ENCODE measurements around the gene ADAM10.

ADAM10 gene

GRCh38 chr15:58793862-58794261, 44.4 kb upstream of the ADAM10 start:
- Histone ChIP-seq H3K4me3 (replicated peaks; ENCODE audit: insufficient read depth, low read length) (no peak overlapping the region), H3K27ac (replicated peaks) (no peak overlapping the region), H3K27me3 (ENCODE audit: insufficient read depth, poor library complexity, severe bottlenecking) (no peaks in the 10 kb centered on the region)
- DNase-seq (ENCODE audit: low read depth in 1 of 2, low spot score in 1 of 2) = no peak
- TF ChIP-seq SPI1 (IDR thresholded peaks at IDR 0.05; ENCODE audit: borderline replicate concordance, low read depth) (no peak), REST (IDR thresholded peaks at IDR 0.05; ENCODE audit: insufficient replicate concordance, low read depth) (no peak), GABPA (IDR thresholded peaks at IDR 0.05; ENCODE audit: low read depth) (no peak), POLR2AphosphoS5 (IDR thresholded peaks at IDR 0.05; ENCODE audit: low read depth) (no peak), CTCF (IDR thresholded peaks at IDR 0.05; ENCODE audit: insufficient read depth, low read length) (no peak)

GRCh38 chr15:58788056-58788710, 38.7 kb upstream of the ADAM10 start:
- no peak overlapping the region for H3K4me3 ChIP-seq (replicated peaks; ENCODE audit: insufficient read depth, low read length)
- H3K27ac ChIP-seq (replicated peaks) = no peak overlapping the region
- TF ChIP-seq POLR2AphosphoS5 (IDR thresholded peaks at IDR 0.05; ENCODE audit: low read depth) (no peak), REST (IDR thresholded peaks at IDR 0.05; ENCODE audit: insufficient replicate concordance, low read depth) (no peak), GABPA (IDR thresholded peaks at IDR 0.05; ENCODE audit: low read depth) (no peak), SPI1 (IDR thresholded peaks at IDR 0.05; ENCODE audit: borderline replicate concordance, low read depth) (no peak), CTCF (IDR thresholded peaks at IDR 0.05; ENCODE audit: insufficient read depth, low read length) (no peak)
- no peak for DNase-seq (ENCODE audit: low read depth in 1 of 2, low spot score in 1 of 2)
- no peaks in the 10 kb centered on the region for H3K27me3 ChIP-seq (ENCODE audit: insufficient read depth, poor library complexity, severe bottlenecking)

GRCh38 chr15:58785355-58785754, 35.8 kb upstream of the ADAM10 start:
- Histone ChIP-seq H3K4me3 (replicated peaks; ENCODE audit: insufficient read depth, low read length) (no peak overlapping the region), H3K27ac (replicated peaks) (no peak overlapping the region), H3K27me3 (ENCODE audit: insufficient read depth, poor library complexity, severe bottlenecking) (no peaks in the 10 kb centered on the region)
- no peak for TF ChIP-seq REST (IDR thresholded peaks at IDR 0.05; ENCODE audit: insufficient replicate concordance, low read depth)
- no peak for TF ChIP-seq CTCF (IDR thresholded peaks at IDR 0.05; ENCODE audit: insufficient read depth, low read length)
- TF ChIP-seq SPI1 (IDR thresholded peaks at IDR 0.05; ENCODE audit: borderline replicate concordance, low read depth) = no peak
- TF ChIP-seq POLR2AphosphoS5 (IDR thresholded peaks at IDR 0.05; ENCODE audit: low read depth) = no peak
- TF ChIP-seq GABPA (IDR thresholded peaks at IDR 0.05; ENCODE audit: low read depth) = no peak
- DNase-seq (ENCODE audit: low read depth in 1 of 2, low spot score in 1 of 2) = no peak

Measured in HL-60 (cell line).